ENCODE measurements around the gene SPDYC. TPM values are rescaled to one million over a fixed set of nuclear protein-coding genes. Genes with fewer than 3 reads are reported as not detected.
A peak's percentile ranks its signal among the peaks of the same experiment; 100 is the strongest.

Gene SPDYC
- total and polyA plus RNA-seq, 9 of the 15 experiments (the other 6 are each of a cell fraction or from before 2014, with no cell fraction given) = 4.4 to 18.8 (median 9.2) TPM

- CTCF ChIA-PET (ENCODE audit: low intra/inter-chr PET ratio) = no interaction called here
- no peak for ATAC-seq
- no peak for TF ChIP-seq JUND (IDR thresholded peaks at IDR 0.05; ENCODE audit: borderline replicate concordance, low read depth, low read length)
- no peak for TF ChIP-seq JUND (tag; IDR thresholded peaks at IDR 0.05; ENCODE audit: borderline replicate concordance, low read depth, low read length)
- TF ChIP-seq ZNF316 (IDR thresholded peaks at IDR 0.05) = no peak
- TF ChIP-seq ZNF609 (CRISPR knock-in tag; IDR thresholded peaks at IDR 0.05; ENCODE audit: borderline replicate concordance) = no peak
- TF ChIP-seq CTCFL (IDR thresholded peaks at IDR 0.05; ENCODE audit: borderline replicate concordance, insufficient read depth, low read depth, low read length, poor library complexity, severe bottlenecking) = peak; percentile 23
- TF ChIP-seq ZNF766 (CRISPR knock-in tag; conservative IDR thresholded peaks at IDR 0.05) = no peak
- TF ChIP-seq SUPT5H (IDR thresholded peaks at IDR 0.05) = no peak
- TF ChIP-seq SMC3 (conservative IDR thresholded peaks at IDR 0.05; ENCODE audit: insufficient read depth, low read depth, low read length) = no peak
- peak; percentile 81 for TF ChIP-seq CEBPB (tag; IDR thresholded peaks at IDR 0.05)
- TF ChIP-seq MTA3 (IDR thresholded peaks at IDR 0.05; ENCODE audit: borderline replicate concordance) = no peak
- no peak for TF ChIP-seq SOX6 (IDR thresholded peaks at IDR 0.05)
- TF ChIP-seq ZEB2 (IDR thresholded peaks at IDR 0.05) = no peak
- TF ChIP-seq CTCF (IDR thresholded peaks at IDR 0.05 in 2 of 3, conservative IDR thresholded peaks at IDR 0.05 in 1 of 3; ENCODE audit: insufficient read depth in 2 of 3, low read depth in 1 of 3, low read length in 3 of 3) = peak in 2 of 3 experiments; percentile 35 to 45; a peak in 2 of 6 replicates
- no peak for TF ChIP-seq SMAD4 (CRISPR knock-in tag; conservative IDR thresholded peaks at IDR 0.05)
- TF ChIP-seq RBFOX2 (IDR thresholded peaks at IDR 0.05; ENCODE audit: low read depth, low read length) = 0 out of 2 replicates have a peak, but pooled peaks have one; percentile 27
Observed at GRCh38 chr11:65185869-65186341, 15.9 kb downstream of the SPDYC start.

More at GRCh38 chr11:65185869-65186341, 15.9 kb downstream of the SPDYC start:
- Histone ChIP-seq H2AFZ (ENCODE audit: low read depth, low read length) (no peak overlapping the region), H3K4me3 (no peak overlapping the region), H3K36me3 (ENCODE audit: control insufficient read depth, insufficient read depth, low read length) (peaks cover 80% of the 10 kb centered on the region), H3K27ac (ENCODE audit: extremely low read depth, low read depth, low read length) (no peak overlapping the region), H3K9ac (ENCODE audit: insufficient read depth in 1 of 2, low read depth in 2 of 2, low read length in 2 of 2) (peak overlapping the region in 1 of 2 experiments; percentile 73; a peak in 2 of 4 replicates), H3K4me2 (ENCODE audit: insufficient read depth, low read length) (no peak overlapping the region), H3K9me1 (ENCODE audit: control insufficient read depth, insufficient read depth, low read length) (peaks cover 3% of the 10 kb centered on the region), H3K27me3 (ENCODE audit: control insufficient read depth in 2 of 2, insufficient read depth in 2 of 2, low read length in 2 of 2) (no peaks in the 10 kb centered on the region), H3K9me3 (replicated peaks; ENCODE audit: control insufficient read depth, insufficient read depth, low read depth, low read length) (no peaks in the 10 kb centered on the region), H3K4me1 (replicated peaks in 1 of 2; ENCODE audit: control insufficient read depth in 2 of 2, insufficient read depth in 2 of 2, low read length in 2 of 2) (peaks cover 9 to 51% of the 10 kb centered on the region in 2 experiments), H3K79me2 (ENCODE audit: control insufficient read depth, insufficient read depth, low read length) (peaks cover 34% of the 10 kb centered on the region), H4K20me1 (replicated peaks; ENCODE audit: control insufficient read depth, insufficient read depth, low read length) (no peaks in the 10 kb centered on the region)
- in situ Hi-C loops (cut with MboI) (no loop called here), intact Hi-C loops (cut with micrococcal nuclease) (no loop called here)
- DNase-seq (ENCODE audit: extremely low read depth in 1 of 4, low spot score in 3 of 4) (no peak), FAIRE-seq (no peak)
- no TSS peak for BruUV-seq (replicated peaks)
- WGBS (ENCODE audit: insufficient coverage, low coverage, missing lambda C conversion rate) = 92% methylated on average over 17 of the region's 18 CpGs
- POLR2A ChIA-PET = interaction anchor here (0.7 kb wide), 1 partner anchor 16 kb away, joined by 3 read pairs; the partner anchor contains the start of gene SPDYC
